ENCODE measurements around the gene SETD5. TPM values are rescaled to one million over a fixed set of nuclear protein-coding genes. Genes with fewer than 3 reads are reported as not detected.
A peak's percentile ranks its signal among the peaks of the same experiment; 100 is the strongest.

SETD5 gene
- total RNA-seq, 1 experiment from 2014 or later, result 74.9 TPM

- no peak overlapping the region for H3K9ac ChIP-seq (ENCODE audit: low read length)
- H3K36me3 ChIP-seq (ENCODE audit: low read depth, low read length), result peaks cover 86% of the 10 kb centered on the region
- ATAC-seq (no peak), DNase-seq (no peak)
- H3K9me2 ChIP-seq (replicated peaks; ENCODE audit: low read length), result no peaks in the 10 kb centered on the region
- no peak overlapping the region for H3K27ac ChIP-seq (ENCODE audit: low read length)
- ChIA-PET POLR2A (ENCODE audit: unreplicated experiment) (no interaction called here), CTCF (no interaction called here)
- no peak overlapping the region for H3K4me2 ChIP-seq (ENCODE audit: low read length)
- H3K9me3 ChIP-seq (ENCODE audit: low read length), result no peaks in the 10 kb centered on the region
- H4K20me1 ChIP-seq (ENCODE audit: low read length), result no peaks in the 10 kb centered on the region
- intact Hi-C loops (cut with micrococcal nuclease), result no loop called here
- TF ChIP-seq EZH2phosphoT487 (IDR thresholded peaks at IDR 0.05; ENCODE audit: borderline replicate concordance, low read length) (no peak), CTCF (conservative IDR thresholded peaks at IDR 0.05; ENCODE audit: low read depth, low read length) (no peak), EZH2 (IDR thresholded peaks at IDR 0.05; ENCODE audit: low read length, unreplicated experiment) (no peak)
- no TSS peak for BruUV-seq (replicated peaks)
- H3K4me1 ChIP-seq (ENCODE audit: insufficient read depth, low read length), result no peaks in the 10 kb centered on the region
- no peaks in the 10 kb centered on the region for H3F3A ChIP-seq (ENCODE audit: low read length, unreplicated experiment)
- no peaks in the 10 kb centered on the region for H3K27me3 ChIP-seq (ENCODE audit: low read length)
- no peak overlapping the region for H3K4me3 ChIP-seq (ENCODE audit: low read length)
- no peak overlapping the region for H2AFZ ChIP-seq (ENCODE audit: low read length)
- H3K79me2 ChIP-seq (ENCODE audit: low read length), result no peaks in the 10 kb centered on the region
Observed at GRCh38 chr3:9473496-9474065, 76.2 kb downstream of the SETD5 start.

- H3K79me2 ChIP-seq (ENCODE audit: low read length), result no peaks in the 10 kb centered on the region
- no peaks in the 10 kb centered on the region for H3K27me3 ChIP-seq (ENCODE audit: low read length)
- intact Hi-C loops (cut with micrococcal nuclease), result no loop called here
- DNase-seq (no peak), ATAC-seq (no peak)
- H3K4me2 ChIP-seq (ENCODE audit: low read length), result no peak overlapping the region
- H3F3A ChIP-seq (ENCODE audit: low read length, unreplicated experiment), result no peaks in the 10 kb centered on the region
- no peaks in the 10 kb centered on the region for H4K20me1 ChIP-seq (ENCODE audit: low read length)
- H3K36me3 ChIP-seq (ENCODE audit: low read depth, low read length), result peaks cover 83% of the 10 kb centered on the region
- no peak for TF ChIP-seq EZH2phosphoT487 (IDR thresholded peaks at IDR 0.05; ENCODE audit: borderline replicate concordance, low read length)
- no peak for TF ChIP-seq CTCF (conservative IDR thresholded peaks at IDR 0.05; ENCODE audit: low read depth, low read length)
- no peak for TF ChIP-seq EZH2 (IDR thresholded peaks at IDR 0.05; ENCODE audit: low read length, unreplicated experiment)
- H3K4me3 ChIP-seq (ENCODE audit: low read length), result no peak overlapping the region
- no TSS peak for BruUV-seq (replicated peaks)
- H3K4me1 ChIP-seq (ENCODE audit: insufficient read depth, low read length), result no peaks in the 10 kb centered on the region
- H3K9me3 ChIP-seq (ENCODE audit: low read length), result no peaks in the 10 kb centered on the region
- ChIA-PET CTCF (no interaction called here), POLR2A (ENCODE audit: unreplicated experiment) (no interaction called here)
- no peak overlapping the region for H3K9ac ChIP-seq (ENCODE audit: low read length)
- H2AFZ ChIP-seq (ENCODE audit: low read length), result no peak overlapping the region
- H3K27ac ChIP-seq (ENCODE audit: low read length), result no peak overlapping the region
- no peaks in the 10 kb centered on the region for H3K9me2 ChIP-seq (replicated peaks; ENCODE audit: low read length)
Observed at GRCh38 chr3:9474482-9474881, 77.1 kb downstream of the SETD5 start.

- Histone ChIP-seq H3K4me2 (ENCODE audit: low read length) (no peak overlapping the region), H3K9ac (ENCODE audit: low read length) (no peak overlapping the region), H3K79me2 (ENCODE audit: low read length) (no peaks in the 10 kb centered on the region), H3K27me3 (ENCODE audit: low read length) (no peaks in the 10 kb centered on the region), H3K9me3 (ENCODE audit: low read length) (no peaks in the 10 kb centered on the region), H3F3A (ENCODE audit: low read length, unreplicated experiment) (no peaks in the 10 kb centered on the region), H4K20me1 (ENCODE audit: low read length) (no peaks in the 10 kb centered on the region), H3K4me3 (ENCODE audit: low read length) (no peak overlapping the region), H3K27ac (ENCODE audit: low read length) (no peak overlapping the region), H3K36me3 (ENCODE audit: low read depth, low read length) (peaks cover 72% of the 10 kb centered on the region), H3K4me1 (ENCODE audit: insufficient read depth, low read length) (no peaks in the 10 kb centered on the region), H2AFZ (ENCODE audit: low read length) (no peak overlapping the region), H3K9me2 (replicated peaks; ENCODE audit: low read length) (no peaks in the 10 kb centered on the region)
- TSS peak; percentile 16 for BruUV-seq (replicated peaks)
- DNase-seq (no peak), ATAC-seq (no peak)
- POLR2A ChIA-PET (ENCODE audit: unreplicated experiment), result no interaction called here
- CTCF ChIA-PET, result no interaction called here
- intact Hi-C loops (cut with micrococcal nuclease), result no loop called here
- TF ChIP-seq EZH2 (IDR thresholded peaks at IDR 0.05; ENCODE audit: low read length, unreplicated experiment) (no peak), CTCF (conservative IDR thresholded peaks at IDR 0.05; ENCODE audit: low read depth, low read length) (no peak), EZH2phosphoT487 (IDR thresholded peaks at IDR 0.05; ENCODE audit: borderline replicate concordance, low read length) (no peak)
Observed at GRCh38 chr3:9476935-9477334, 79.5 kb downstream of the SETD5 start.

Data from PC-3 (cell line).